Measurements from ENCODE around the gene ZNF385C.

GRCh38 chr17:42025191-42025579 lies 73.1 kb downstream of the ZNF385C start:
- no peak for TF ChIP-seq TEAD1 (CRISPR knock-in tag; IDR thresholded peaks at IDR 0.05)
- TF ChIP-seq FOXP4 (CRISPR knock-in tag; IDR thresholded peaks at IDR 0.05), result no peak
- no peak for TF ChIP-seq MAX (CRISPR knock-in tag; IDR thresholded peaks at IDR 0.05)
- no peak; the same call in none of the 2 replicates for TF ChIP-seq CTCF (IDR thresholded peaks at IDR 0.05)
